ENCODE measurements around the gene MICB. TPM values are rescaled to one million over a fixed set of nuclear protein-coding genes. Genes with fewer than 3 reads are reported as not detected.

The MICB gene
- total RNA-seq, 1 experiment from 2014 or later: 72.1 TPM

DNA sequence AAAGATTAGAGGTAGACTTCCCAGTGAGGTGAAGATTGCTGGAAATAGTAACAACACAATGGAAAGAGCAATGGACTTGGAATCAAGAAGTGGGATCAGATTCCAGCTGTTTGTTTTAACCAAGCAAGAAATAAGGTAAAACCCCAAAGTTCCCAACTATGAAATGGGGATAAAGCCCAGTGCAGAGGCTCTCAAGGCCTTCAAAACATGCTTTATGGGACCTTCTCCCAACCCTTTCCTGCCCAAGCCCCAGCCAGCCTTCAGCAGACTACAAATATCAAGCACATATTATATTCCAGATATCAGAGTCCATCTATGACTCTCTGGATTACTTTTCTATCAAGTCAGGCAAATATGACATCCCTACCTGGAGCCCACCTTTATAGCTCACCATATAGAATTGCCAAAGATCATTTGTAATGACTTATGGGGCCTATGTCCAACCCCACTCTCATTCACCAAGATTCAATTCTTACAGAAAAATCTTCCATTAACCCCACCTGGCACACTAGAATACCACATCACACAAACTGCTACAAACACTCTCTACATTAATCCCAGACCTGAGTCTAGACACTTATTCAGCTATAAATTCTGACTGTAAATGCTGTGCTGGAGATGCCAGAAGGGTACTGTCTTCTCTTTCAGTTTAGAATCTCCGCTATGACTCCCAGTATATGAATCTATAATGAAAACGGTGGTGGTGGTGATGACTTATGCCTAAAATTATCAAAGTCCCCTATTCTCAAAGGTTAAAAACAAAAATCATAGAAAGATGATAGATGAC is 37.8 kb downstream of the MICB start:
- no peaks in the 10 kb centered on the region for H3K27me3 ChIP-seq (ENCODE audit: control insufficient read depth, insufficient read depth, low read length)
- H3K27ac ChIP-seq (ENCODE audit: low read length): no peak overlapping the region
- in situ Hi-C loops (cut with HindIII; ENCODE audit: low pct_unique_long_range_greater_than_20kb, low sequenced_read_pairs) (no loop called here), intact Hi-C loops (cut with micrococcal nuclease; ENCODE audit: unreplicated experiment) (no loop called here)
- DNase-seq (ENCODE audit: low read depth, low spot score) (no peak), ATAC-seq (no peak)
- peaks cover 14% of the 10 kb centered on the region for H3K4me1 ChIP-seq (ENCODE audit: control insufficient read depth, insufficient read depth, low read length)
- ChIA-PET POLR2A (interaction anchor here (0.9 kb wide), 1 partner anchor 38 kb away, joined by 3 read pairs; no protein-coding TSS in a partner anchor), CTCF (interaction anchor here (0.6 kb wide), 2 partner anchors 45 to 85 kb away, joined by 3 to 6 read pairs; no protein-coding TSS in a partner anchor)
- TF ChIP-seq, protein P1, sequence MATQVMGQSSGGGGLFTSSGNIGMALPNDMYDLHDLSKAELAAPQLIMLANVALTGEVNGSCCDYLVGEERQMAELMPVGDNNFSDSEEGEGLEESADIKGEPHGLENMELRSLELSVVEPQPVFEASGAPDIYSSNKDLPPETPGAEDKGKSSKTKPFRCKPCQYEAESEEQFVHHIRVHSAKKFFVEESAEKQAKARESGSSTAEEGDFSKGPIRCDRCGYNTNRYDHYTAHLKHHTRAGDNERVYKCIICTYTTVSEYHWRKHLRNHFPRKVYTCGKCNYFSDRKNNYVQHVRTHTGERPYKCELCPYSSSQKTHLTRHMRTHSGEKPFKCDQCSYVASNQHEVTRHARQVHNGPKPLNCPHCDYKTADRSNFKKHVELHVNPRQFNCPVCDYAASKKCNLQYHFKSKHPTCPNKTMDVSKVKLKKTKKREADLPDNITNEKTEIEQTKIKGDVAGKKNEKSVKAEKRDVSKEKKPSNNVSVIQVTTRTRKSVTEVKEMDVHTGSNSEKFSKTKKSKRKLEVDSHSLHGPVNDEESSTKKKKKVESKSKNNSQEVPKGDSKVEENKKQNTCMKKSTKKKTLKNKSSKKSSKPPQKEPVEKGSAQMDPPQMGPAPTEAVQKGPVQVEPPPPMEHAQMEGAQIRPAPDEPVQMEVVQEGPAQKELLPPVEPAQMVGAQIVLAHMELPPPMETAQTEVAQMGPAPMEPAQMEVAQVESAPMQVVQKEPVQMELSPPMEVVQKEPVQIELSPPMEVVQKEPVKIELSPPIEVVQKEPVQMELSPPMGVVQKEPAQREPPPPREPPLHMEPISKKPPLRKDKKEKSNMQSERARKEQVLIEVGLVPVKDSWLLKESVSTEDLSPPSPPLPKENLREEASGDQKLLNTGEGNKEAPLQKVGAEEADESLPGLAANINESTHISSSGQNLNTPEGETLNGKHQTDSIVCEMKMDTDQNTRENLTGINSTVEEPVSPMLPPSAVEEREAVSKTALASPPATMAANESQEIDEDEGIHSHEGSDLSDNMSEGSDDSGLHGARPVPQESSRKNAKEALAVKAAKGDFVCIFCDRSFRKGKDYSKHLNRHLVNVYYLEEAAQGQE (IDR thresholded peaks at IDR 0.05; ENCODE audit: insufficient read depth in 1 of 2, low read depth in 2 of 2, low read length in 1 of 2): no peak
- no peak for TF ChIP-seq CTCF (IDR thresholded peaks at IDR 0.05)
- no peak for TF ChIP-seq SIN3A (IDR thresholded peaks at IDR 0.05; ENCODE audit: borderline replicate concordance, insufficient read depth, low read depth, low read length)
- TF ChIP-seq TCF7L2 (IDR thresholded peaks at IDR 0.05; ENCODE audit: low read depth, low read length): no peak
- BruUV-seq (replicated peaks): no TSS peak
- H3K36me3 ChIP-seq (ENCODE audit: control insufficient read depth, insufficient read depth, low read length): peaks cover 49% of the 10 kb centered on the region
- no peak overlapping the region for H3K4me3 ChIP-seq (ENCODE audit: low read depth in 2 of 2, low read length in 2 of 2)
- no peaks in the 10 kb centered on the region for H3K9me3 ChIP-seq (ENCODE audit: control insufficient read depth, insufficient read depth, low read depth, low read length)

GRCh38 chr6:31538805-31539400 is 41.0 kb downstream of the MICB start:
- Histone ChIP-seq H3K27ac (ENCODE audit: low read length) (no peak overlapping the region; the same call in 1 of the 2 replicates), H3K4me1 (ENCODE audit: control insufficient read depth, insufficient read depth, low read length) (peaks cover 19% of the 10 kb centered on the region), H3K9me3 (ENCODE audit: control insufficient read depth, insufficient read depth, low read depth, low read length) (no peaks in the 10 kb centered on the region), H3K36me3 (ENCODE audit: control insufficient read depth, insufficient read depth, low read length) (peaks cover 39% of the 10 kb centered on the region), H3K27me3 (ENCODE audit: control insufficient read depth, insufficient read depth, low read length) (no peaks in the 10 kb centered on the region), H3K4me3 (ENCODE audit: low read depth in 2 of 2, low read length in 2 of 2) (peak overlapping the region; percentile 54 to 98)
- ATAC-seq (no peak), DNase-seq (ENCODE audit: low read depth, low spot score) (no peak)
- in situ Hi-C loops (cut with HindIII; ENCODE audit: low pct_unique_long_range_greater_than_20kb, low sequenced_read_pairs) (no loop called here), intact Hi-C loops (cut with micrococcal nuclease; ENCODE audit: unreplicated experiment) (no loop called here)
- ChIA-PET POLR2A (interaction anchor here (0.5 kb wide), 1 partner anchor 20 kb away, joined by 4 read pairs; no protein-coding TSS in a partner anchor), CTCF (no interaction called here)
- no TSS peak for BruUV-seq (replicated peaks)
- no peak for TF ChIP-seq CTCF (IDR thresholded peaks at IDR 0.05)
- TF ChIP-seq TCF7L2 (IDR thresholded peaks at IDR 0.05; ENCODE audit: low read depth, low read length): no peak
- TF ChIP-seq POLR2AphosphoS5 (IDR thresholded peaks at IDR 0.05; ENCODE audit: low read depth, low read length): no peak
- TF ChIP-seq, protein P1 (IDR thresholded peaks at IDR 0.05; ENCODE audit: insufficient read depth in 1 of 2, low read depth in 2 of 2, low read length in 1 of 2): no peak
- TF ChIP-seq SIN3A (IDR thresholded peaks at IDR 0.05; ENCODE audit: borderline replicate concordance, insufficient read depth, low read depth, low read length): no peak
